Activated CD4-positive, alpha-beta T cell treated with anti-CD3 and anti-CD28 coated beads for 48 hours (primary cell): Measurements from ENCODE around the gene SOX9.

ENCODE experiments used
- DNase-seq: peaks from one replicate; pipeline ENCODE4 v3.0.0-alpha.2; 2020

The SOX9 gene

GRCh38 chr17:72120642-72121163, at the start of gene SOX9:
TSS of gene SOX9 (plus strand) at chr17:72121020. CDS start at chr17:72121392, 372 bp downstream.
- no peak for DNase-seq

GRCh38 chr17:72071330-72071729, 49.5 kb upstream of the SOX9 start:
- no peak for DNase-seq

- DNase-seq: no peak
These were observed 44.7 kb upstream of the SOX9 start for GRCh38 chr17:72075995-72076677.

- no peak for DNase-seq
These were observed 44.2 kb upstream of the SOX9 start for GRCh38 chr17:72076678-72077030.

GRCh38 chr17:72077326-72077960, 43.4 kb upstream of the SOX9 start:
- DNase-seq: no peak

- no peak for DNase-seq
These were observed 41.1 kb upstream of the SOX9 start for GRCh38 chr17:72079700-72080099.

GRCh38 chr17:72087876-72088275, 32.9 kb upstream of the SOX9 start:
- DNase-seq: no peak

- no peak for DNase-seq
These were observed 31.3 kb upstream of the SOX9 start for GRCh38 chr17:72089453-72089987.

GRCh38 chr17:72090108-72090507, 30.7 kb upstream of the SOX9 start:
- no peak for DNase-seq

- DNase-seq: no peak
These were observed 28.0 kb upstream of the SOX9 start for GRCh38 chr17:72092710-72093322.

- no peak for DNase-seq
These were observed 27.1 kb upstream of the SOX9 start for GRCh38 chr17:72093707-72094106.

- DNase-seq: no peak
These were observed 25.5 kb upstream of the SOX9 start for GRCh38 chr17:72095316-72095715.

- no peak for DNase-seq
These were observed 23.7 kb upstream of the SOX9 start for GRCh38 chr17:72097144-72097543.

GRCh38 chr17:72099919-72100318, 20.9 kb upstream of the SOX9 start:
- no peak for DNase-seq

- no peak for DNase-seq
These were observed 20.4 kb upstream of the SOX9 start for GRCh38 chr17:72100470-72100869.

- no peak for DNase-seq
These were observed 19.3 kb upstream of the SOX9 start for GRCh38 chr17:72101526-72101925.

GRCh38 chr17:72102366-72102765, 18.5 kb upstream of the SOX9 start:
- no peak for DNase-seq

GRCh38 chr17:72104164-72104862, 16.5 kb upstream of the SOX9 start:
- DNase-seq: no peak

- DNase-seq: no peak
These were observed 16.0 kb upstream of the SOX9 start for GRCh38 chr17:72104863-72105234.

GRCh38 chr17:72107100-72107499, 13.7 kb upstream of the SOX9 start:
- no peak for DNase-seq

- DNase-seq: no peak
These were observed 10.4 kb upstream of the SOX9 start for GRCh38 chr17:72110231-72110941.

GRCh38 chr17:72110942-72111318, 9.9 kb upstream of the SOX9 start:
- no peak for DNase-seq
